ENCODE results near the gene EGFL7.

The EGFL7 gene

GRCh38 chr9:136687721-136688223, 25.1 kb downstream of the EGFL7 start:
- DNase-seq = no peak

GRCh38 chr9:136688274-136689107, 25.8 kb downstream of the EGFL7 start:
- no peak for DNase-seq

DNA sequence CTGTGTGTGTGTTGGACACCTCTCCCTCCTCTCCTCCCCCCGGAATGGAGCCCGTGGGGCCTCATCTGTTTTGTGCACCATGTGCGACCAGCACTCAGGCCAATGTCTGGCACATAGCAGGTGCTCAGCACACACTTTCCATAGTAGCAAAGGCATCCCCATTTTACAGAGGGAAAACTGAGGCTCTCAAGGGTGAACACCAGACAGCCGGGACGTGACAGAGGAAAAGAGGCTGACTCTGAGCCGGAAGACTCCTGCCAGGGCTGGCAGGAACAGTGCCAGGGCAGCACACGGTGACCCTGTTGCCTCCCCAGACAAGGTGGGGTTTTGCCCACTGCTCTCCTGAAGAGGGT, 26.4 kb downstream of the EGFL7 start:
- DNase-seq = no peak

DNA sequence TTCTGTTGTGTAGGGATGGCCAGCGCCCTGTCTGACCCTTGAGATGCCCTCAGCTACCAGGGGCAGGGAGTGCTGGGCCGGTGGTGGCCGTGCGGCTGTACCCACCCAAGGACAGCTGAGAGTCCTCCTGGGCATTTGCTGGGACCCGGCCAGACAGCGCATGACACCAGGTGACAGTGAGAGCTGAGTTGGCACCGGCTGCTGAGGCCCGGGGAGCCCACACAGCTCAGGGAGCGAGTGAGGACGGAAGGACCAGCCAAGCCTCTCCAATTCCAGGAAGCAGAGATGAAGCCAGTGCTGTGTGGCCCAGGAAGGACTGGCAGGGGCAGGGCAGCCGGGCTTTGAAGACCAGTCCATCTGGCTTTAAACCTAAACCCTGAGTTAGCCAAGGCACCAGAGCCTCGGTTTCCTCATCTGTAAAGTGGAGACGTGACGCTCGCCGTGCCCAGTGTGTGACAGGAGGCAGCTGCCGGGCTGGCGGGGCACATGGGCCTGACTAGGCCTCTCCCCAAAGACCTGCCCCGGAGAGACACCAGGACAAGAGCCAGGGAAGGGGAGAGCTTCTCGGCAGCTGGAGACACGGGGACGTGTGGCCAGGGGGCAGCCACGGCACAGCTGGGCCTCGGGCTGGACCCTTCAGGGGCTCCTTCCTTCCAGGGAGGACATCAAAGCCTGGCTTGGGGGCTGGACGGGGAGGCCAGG, 27.5 kb downstream of the EGFL7 start:
- DNase-seq = no peak

GRCh38 chr9:136690806-136691261, 28.1 kb downstream of the EGFL7 start:
- DNase-seq = no peak

DNA sequence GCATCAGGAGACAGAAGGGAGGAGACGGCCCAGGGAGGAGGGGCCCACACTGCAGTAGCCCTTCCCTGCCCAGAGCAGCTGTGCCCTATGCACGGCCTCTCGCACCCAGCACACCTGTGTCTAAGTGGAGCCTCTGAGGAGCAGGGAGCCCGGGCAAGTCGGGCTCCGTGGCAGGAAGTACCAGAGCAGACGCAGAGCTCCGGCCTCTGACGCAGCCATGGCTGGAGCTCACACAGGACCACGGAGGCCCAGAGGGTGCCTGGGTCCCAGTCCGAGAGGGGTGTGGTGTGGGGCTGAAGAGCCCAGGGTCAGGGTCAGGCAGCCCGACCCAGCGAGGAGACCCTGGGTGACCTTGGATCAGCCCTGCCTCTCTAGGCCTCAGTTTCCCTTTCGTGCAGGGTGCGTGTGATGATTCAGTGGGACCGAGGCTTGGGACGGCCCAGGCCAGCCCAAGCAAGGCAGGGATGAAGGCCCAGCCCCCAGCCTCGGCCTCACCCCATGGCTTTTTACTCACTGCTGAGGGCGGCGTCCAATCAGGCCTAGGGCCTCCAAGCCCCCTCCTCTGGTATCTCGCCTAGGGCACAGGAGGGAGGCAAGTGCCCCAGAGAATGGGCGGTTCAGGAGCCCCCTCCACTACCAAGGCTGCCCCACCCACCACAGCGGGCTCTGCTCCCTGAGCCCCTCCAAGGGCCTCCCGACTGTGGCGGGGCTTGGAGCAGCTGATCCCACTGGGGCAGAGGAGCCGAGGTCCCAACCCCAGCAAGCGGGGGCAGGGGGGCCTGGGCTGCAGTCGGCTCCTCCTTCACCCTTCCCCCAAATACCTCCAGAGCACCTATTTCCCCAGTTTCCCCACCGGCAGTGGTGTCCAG, 28.8 kb downstream of the EGFL7 start:
- no peak for DNase-seq

DNA sequence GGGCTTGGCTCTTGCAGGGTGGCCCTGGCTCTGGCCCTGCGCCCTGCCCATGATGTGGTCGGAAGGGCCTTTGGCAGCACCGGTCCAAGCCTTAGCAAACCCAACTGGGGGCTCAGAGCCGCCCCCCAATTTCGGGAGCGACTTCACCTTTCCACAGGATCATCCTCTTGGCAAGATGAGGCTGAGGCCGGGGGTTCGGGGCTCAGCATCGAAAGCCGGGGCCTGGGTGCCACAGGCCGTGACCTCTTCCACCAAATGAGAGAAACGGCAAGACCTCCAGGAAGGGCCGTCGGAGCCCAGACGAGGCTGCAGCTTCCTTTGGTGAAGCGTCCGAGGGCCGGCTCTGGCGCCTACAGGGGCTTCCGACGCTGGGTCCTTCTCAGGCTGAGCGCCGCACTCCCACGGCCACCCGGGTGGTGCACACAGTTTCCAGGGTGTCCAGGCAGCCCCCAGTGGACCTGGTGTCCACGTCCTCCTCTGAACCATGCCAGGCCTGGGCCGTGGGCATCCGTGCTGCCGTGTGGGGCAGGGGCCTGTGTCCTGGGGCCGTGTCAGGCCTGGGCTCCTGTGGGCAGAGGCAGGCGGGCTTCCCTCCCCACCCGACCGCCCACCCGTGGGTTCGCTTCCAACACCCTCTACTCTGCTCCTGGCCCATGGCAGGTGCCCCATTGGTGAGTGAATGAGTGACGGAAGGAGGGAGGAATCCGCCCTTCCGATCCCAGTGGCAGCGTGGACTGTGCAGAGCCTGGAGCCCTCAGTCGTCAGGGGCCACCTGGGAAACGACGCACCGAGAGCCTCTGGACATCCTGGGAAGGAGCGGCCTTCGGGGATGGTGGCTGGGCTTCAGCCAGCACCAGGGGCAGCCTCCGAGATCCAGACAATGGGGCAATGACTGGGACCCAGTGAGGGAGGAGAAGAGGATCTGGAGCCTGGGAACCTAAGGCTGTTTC, 29.7 kb downstream of the EGFL7 start:
- no peak for DNase-seq

DNA sequence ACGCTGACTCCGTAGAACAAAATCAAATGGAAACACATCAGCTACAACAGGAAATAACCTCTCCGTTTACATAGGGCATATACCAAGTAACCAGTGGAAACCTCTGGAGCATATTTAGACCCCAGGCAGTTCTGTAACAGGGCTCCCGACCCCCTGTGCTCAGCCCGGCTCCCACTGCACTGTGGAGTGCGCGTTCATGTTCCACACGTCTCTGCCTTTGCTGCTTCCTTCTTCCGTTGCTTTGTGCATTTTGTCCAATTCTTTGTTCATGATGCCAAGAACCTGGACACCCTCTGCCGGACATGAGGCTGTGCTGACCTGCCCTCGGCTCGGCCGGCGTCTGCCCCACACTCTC, 30.4 kb downstream of the EGFL7 start:
- DNase-seq = no peak

- no peak for DNase-seq
These were observed 30.9 kb downstream of the EGFL7 start for GRCh38 chr9:136693490-136694162.

- peak; percentile 20 to 48 for DNase-seq
These were observed 31.6 kb downstream of the EGFL7 start for GRCh38 chr9:136694163-136694871.

- no peak for DNase-seq
These were observed 32.1 kb downstream of the EGFL7 start for GRCh38 chr9:136694872-136695247.

DNA sequence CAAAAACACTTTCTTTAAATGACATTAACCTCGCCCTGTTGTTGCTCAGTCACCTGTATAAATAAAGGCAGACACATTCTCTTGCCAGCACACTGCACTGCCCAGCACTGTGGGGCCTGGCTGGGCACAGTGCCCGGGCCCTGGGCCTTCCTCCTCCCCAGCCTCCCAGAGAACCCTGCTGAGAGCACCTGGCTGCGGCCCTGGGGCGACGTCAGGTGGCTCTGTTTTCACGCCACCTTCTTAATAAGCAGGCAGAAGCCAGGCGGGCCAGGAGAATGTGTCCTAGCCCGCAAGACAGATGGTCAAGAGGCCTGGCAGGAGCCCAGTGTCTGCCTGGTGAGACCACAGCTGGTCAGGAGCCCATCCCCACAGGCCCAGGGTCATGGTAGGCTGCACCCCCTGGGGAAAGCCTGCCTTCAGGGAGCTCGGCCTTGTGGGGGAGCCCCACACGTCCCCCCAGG, 32.7 kb downstream of the EGFL7 start:
- no peak for DNase-seq

GRCh38 chr9:136695955-136696354, 33.2 kb downstream of the EGFL7 start:
- DNase-seq = no peak

DNA sequence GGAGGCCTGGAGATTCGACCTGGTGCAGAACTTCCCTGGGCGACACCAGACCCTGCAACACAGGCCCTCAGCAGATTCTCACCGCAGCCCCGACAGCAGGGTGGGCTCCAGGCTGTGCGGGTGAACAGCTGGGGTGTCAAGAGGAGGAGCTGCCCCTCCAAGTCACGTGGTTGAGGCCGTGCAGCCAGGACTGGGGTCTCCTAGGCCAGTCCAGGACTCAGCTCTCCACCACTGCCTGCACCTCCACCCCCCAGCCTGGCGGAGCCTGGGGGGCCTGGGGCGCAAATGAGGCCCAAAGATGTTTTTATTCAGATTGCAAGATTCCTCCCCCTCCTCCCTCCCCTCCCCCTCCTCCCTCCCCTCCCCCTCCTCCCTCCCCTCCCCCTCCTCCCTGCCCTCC, 33.8 kb downstream of the EGFL7 start:
- no peak for DNase-seq

- no peak for DNase-seq
These were observed 34.6 kb downstream of the EGFL7 start for GRCh38 chr9:136697146-136697820.

DNA sequence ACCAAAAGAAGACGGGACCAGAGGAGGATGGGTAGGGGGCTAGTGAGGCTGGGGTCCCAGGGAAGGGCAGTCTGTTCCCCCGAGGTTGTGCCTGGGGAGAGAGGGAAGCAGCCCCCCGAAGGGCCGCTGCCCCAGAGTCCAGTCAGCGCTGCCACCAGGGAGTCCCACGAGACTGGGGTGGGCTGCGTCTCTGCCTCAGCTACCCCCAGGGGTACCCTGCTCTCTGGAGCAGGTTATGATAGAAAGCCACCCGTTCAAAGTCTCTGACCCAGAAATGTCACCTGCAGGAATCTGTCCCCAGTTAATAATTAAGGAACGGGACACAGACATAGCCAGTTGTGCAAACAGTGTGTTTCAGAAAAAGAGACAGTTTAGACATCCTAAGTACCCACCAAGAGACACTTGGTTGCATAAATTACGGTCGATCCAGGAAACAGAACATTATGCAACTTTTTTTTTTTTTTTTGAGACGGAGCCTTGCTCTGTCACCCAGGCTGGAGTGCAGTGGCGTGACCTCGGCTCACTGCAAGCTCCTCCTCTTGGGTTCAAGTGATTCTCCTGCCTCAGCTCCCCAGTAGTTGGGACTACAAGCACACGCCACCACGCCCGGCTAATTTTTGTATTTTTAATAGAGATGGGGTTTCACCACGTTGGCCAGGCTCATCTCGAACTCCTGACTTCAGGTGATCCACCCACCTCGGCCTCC, 35.3 kb downstream of the EGFL7 start:
- DNase-seq = peak in 1 of 2 donors; percentile 40

- no peak for DNase-seq
These were observed 36.0 kb downstream of the EGFL7 start for GRCh38 chr9:136698635-136699246.

DNA sequence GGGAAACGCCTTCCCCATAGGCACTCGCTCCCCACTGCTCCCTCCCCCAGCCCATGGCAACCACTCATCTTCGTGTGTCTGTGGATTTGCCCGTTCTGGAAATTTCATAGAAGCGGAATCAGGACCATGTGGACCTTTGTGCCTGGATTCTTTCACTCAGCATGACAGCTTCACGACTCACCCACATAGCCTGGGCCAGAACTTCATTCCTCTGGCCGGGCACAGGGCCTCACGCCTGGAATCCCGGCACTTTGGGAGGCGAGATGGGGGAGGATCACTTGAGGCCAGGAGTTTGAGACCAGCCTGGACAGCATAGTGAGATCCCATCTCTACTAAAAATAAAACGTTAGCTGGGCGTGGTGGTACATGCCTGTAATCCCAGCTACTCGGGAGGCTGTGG, 37.6 kb downstream of the EGFL7 start:
- no peak for DNase-seq

All from CD4-positive, alpha-beta T cell treated with Interleukin-1 beta for 1 hour (primary cell).